Panc1 (cell line): ENCODE measurements around the gene CDK18. TPM values are rescaled to one million over a fixed set of nuclear protein-coding genes. Genes with fewer than 3 reads are reported as not detected.

Experiments used
- ATAC-seq: fragments of 200-7000 bp; cut with Tn5 transposase; 2 replicates; pipeline ENCODE4 v1.9.1; 2020; ENCODE audit warnings: mild to moderate bottlenecking, moderate library complexity
- BruUV-seq: library from RNA; stranded (reverse); fragments of 400-500 nt; replicated peaks from 2 replicates; lab custom pipeline; 2021; lab: Mats Ljungman, UMichigan
- CTCF ChIA-PET: fragments of 300-600 bp; sonication (Branson Sonifier 250); formaldehyde crosslinking; loops from one replicate; lab custom pipeline; 2022; ENCODE audit warnings: antibody characterized with exemption; lab: Charles Lee
- POLR2A ChIA-PET: fragments of 300-600 bp; sonication (Branson Sonifier 250); formaldehyde crosslinking; loops from one replicate; lab custom pipeline; 2022; ENCODE audit warnings: antibody characterized with exemption; lab: Charles Lee
- DNase-seq: peaks from one replicate; pipeline ENCODE4 v3.0.0-alpha.2; 2010; ENCODE audit warnings: low read depth, low spot score
- H3K27ac ChIP-seq: 2 replicates; pipeline ENCODE4 v1.5.1; 2011; ENCODE audit warnings: mild to moderate bottlenecking, low read length, inconsistent platforms
- H3K27me3 ChIP-seq: fragments of 200-500 bp; sonication (Bioruptor generic); 2 replicates; pipeline ENCODE4 v1.6.0; 2014; ENCODE audit warnings: low read length, inconsistent platforms; ENCODE audit not compliant: control insufficient read depth, insufficient read depth
- H3K36me3 ChIP-seq: fragments of 200-500 bp; sonication (Bioruptor generic); 2 replicates; pipeline ENCODE4 v1.5.1; 2014; ENCODE audit warnings: inconsistent platforms, mild to moderate bottlenecking, low read length, moderate library complexity; ENCODE audit not compliant: control insufficient read depth, insufficient read depth
- H3K4me1 ChIP-seq: 2 replicates; pipeline ENCODE4 v1.5.1; 2011; ENCODE audit warnings: inconsistent platforms, mild to moderate bottlenecking, low read length, moderate library complexity; ENCODE audit not compliant: control insufficient read depth, insufficient read depth
- H3K4me3 ChIP-seq, 2 experiments: 2 replicates each; pipeline ENCODE4 v1.5.1; 2011 to 2012; ENCODE audit warnings: low read depth in 2 of 2, low read length in 2 of 2, mild to moderate bottlenecking in 2 of 2, inconsistent platforms in 1 of 2, moderate library complexity in 1 of 2
- H3K9me3 ChIP-seq: fragments of 200-500 bp; sonication (Bioruptor generic); 2 replicates; pipeline ENCODE4 v1.5.1; 2014; ENCODE audit warnings: low read depth, mild to moderate bottlenecking, inconsistent platforms, low read length, moderate library complexity; ENCODE audit not compliant: control insufficient read depth, insufficient read depth
- CTCF ChIP-seq: fragments of 450-650 bp; IDR thresholded peaks from 2 replicates; pipeline ENCODE4 v1.5.1; 2017; ENCODE audit warnings: mild to moderate bottlenecking
- POLR2AphosphoS5 ChIP-seq: IDR thresholded peaks from 2 replicates; pipeline ENCODE4 v1.6.1; 2012; ENCODE audit warnings: mild to moderate bottlenecking, low read depth, low read length, moderate library complexity
- REST ChIP-seq, 2 experiments: IDR thresholded peaks; 2 replicates each; pipeline ENCODE4 v1.6.1; 2011 to 2012; ENCODE audit warnings: low read depth in 2 of 2, control low read depth in 1 of 2, low read length in 1 of 2, mild to moderate bottlenecking in 1 of 2, moderate library complexity in 1 of 2; ENCODE audit not compliant: insufficient read depth in 1 of 2
- SIN3A ChIP-seq: IDR thresholded peaks from 2 replicates; pipeline ENCODE4 v1.6.1; 2012; ENCODE audit warnings: low read depth, mild to moderate bottlenecking, low read length, moderate library complexity, borderline replicate concordance; ENCODE audit not compliant: insufficient read depth
- TCF7L2 ChIP-seq: IDR thresholded peaks from 2 replicates; pipeline ENCODE4 v1.6.1; 2011; ENCODE audit warnings: mild to moderate bottlenecking, low read depth, low read length, inconsistent platforms
- in situ Hi-C: cut with HindIII; loops from 2 replicates; pipeline ENCODE4 v1.10.0; 2016; ENCODE audit warnings: low sequenced_read_pairs, low pct_unique_long_range_greater_than_20kb
- intact Hi-C: fragments of 100-400 bp; cut with micrococcal nuclease; formaldehyde crosslinking; loops from one replicate; pipeline ENCODE4 v1.10.0; 2022; ENCODE audit not compliant: unreplicated experiment
- total RNA-seq: library from RNA; stranded (reverse); gene quantifications from one replicate; pipeline ENCODE4 v1.2.1, GENCODE V29; 2021; ENCODE audit not compliant: unreplicated experiment

The CDK18 gene
- total RNA-seq, 1 experiment from 2014 or later = 7.0 TPM

GRCh38 chr1:205480349-205480985, 24.0 kb upstream of the CDK18 start:
- Histone ChIP-seq H3K4me1 (peaks cover 30% of the 10 kb centered on the region), H3K27me3 (no peaks in the 10 kb centered on the region), H3K36me3 (no peaks in the 10 kb centered on the region), H3K27ac (no peak overlapping the region; the same call in 1 of the 2 replicates), H3K9me3 (peaks cover 1% of the 10 kb centered on the region; the same call in 1 of the 2 replicates), H3K4me3 (no peak overlapping the region)
- no peak for DNase-seq
- ChIA-PET CTCF (interaction anchor here (1.0 kb wide), 1 partner anchor 145 kb away, joined by 3 read pairs; no protein-coding TSS in a partner anchor), POLR2A (interaction anchor here (0.7 kb wide), 1 partner anchor 12 kb away, joined by 9 read pairs; no protein-coding TSS in a partner anchor)
- no peak for ATAC-seq
- in situ Hi-C loops = no loop called here
- no TSS peak for BruUV-seq
- intact Hi-C loops = no loop called here
- TF ChIP-seq REST (IDR thresholded peaks at IDR 0.05; ENCODE audit: insufficient read depth in 1 of 2, low read depth in 2 of 2, low read length in 1 of 2) (no peak), CTCF (no peak), POLR2AphosphoS5 (no peak), SIN3A (no peak)

- ChIA-PET POLR2A (no interaction called here), CTCF (interaction anchor here (0.6 to 1.0 kb wide), 2 partner anchors 146 to 376 kb away, joined by 3 read pairs; no protein-coding TSS in a partner anchor)
- no TSS peak for BruUV-seq
- no peaks in the 10 kb centered on the region for H3K27me3 ChIP-seq
- peaks cover 30% of the 10 kb centered on the region for H3K4me1 ChIP-seq
- H3K36me3 ChIP-seq = no peaks in the 10 kb centered on the region
- no peak overlapping the region for H3K4me3 ChIP-seq
- in situ Hi-C loops = no loop called here
- ATAC-seq (no peak), DNase-seq (no peak)
- H3K9me3 ChIP-seq = no peaks in the 10 kb centered on the region
- H3K27ac ChIP-seq = peak overlapping the region; percentile 23; the same call in 1 of the 2 replicates
- intact Hi-C loops = no loop called here
- TF ChIP-seq POLR2AphosphoS5 (no peak), CTCF (no peak), REST (IDR thresholded peaks at IDR 0.05; ENCODE audit: insufficient read depth in 1 of 2, low read depth in 2 of 2, low read length in 1 of 2) (no peak), TCF7L2 (no peak), SIN3A (no peak)
Measured at GRCh38 chr1:205481218-205481617, 23.3 kb upstream of the CDK18 start.
